ENCODE data around the gene RIN2. TPM values are rescaled to one million over a fixed set of nuclear protein-coding genes. Genes with fewer than 3 reads are reported as not detected.
"Not testable (repeated sequence)": the region's sequence is repeated elsewhere in the genome, so short reads cannot be mapped to it uniquely, and the experiment has no call there.

RIN2 gene
- total RNA-seq, 2 experiments from 2014 or later, result not detected

GRCh38 chr20:19802492-19803158 lies 44.6 kb downstream of the RIN2 start:
- DNase-seq, result no peak
- CTCF ChIA-PET, result no interaction called here
- POLR2A ChIA-PET, result no interaction called here
- Mint-ChIP-seq H3K4me1 (ENCODE audit: low read depth) (no peaks in the 10 kb centered on the region), H3K36me3 (no peaks in the 10 kb centered on the region), H3K27ac (no peak overlapping the region), H3K4me3 (no peak overlapping the region), H3K27me3 (no peaks in the 10 kb centered on the region), H3K9me3 (no peaks in the 10 kb centered on the region)
- intact Hi-C loops (cut with micrococcal nuclease), result no loop called here

- H3K9me3 Mint-ChIP-seq; DNase-seq; POLR2A ChIA-PET; H3K4me1 Mint-ChIP-seq (ENCODE audit: low read depth); intact Hi-C loops (cut with micrococcal nuclease); H3K27me3 Mint-ChIP-seq; H3K4me3 Mint-ChIP-seq; H3K36me3 Mint-ChIP-seq; H3K27ac Mint-ChIP-seq: not testable (repeated sequence)
- CTCF ChIA-PET, result interaction anchor here (0.8 kb wide), 1 partner anchor 13 kb away, joined by 3 read pairs; no protein-coding TSS in a partner anchor
These were observed 48.2 kb downstream of the RIN2 start for GRCh38 chr20:19806276-19806675.

DNA sequence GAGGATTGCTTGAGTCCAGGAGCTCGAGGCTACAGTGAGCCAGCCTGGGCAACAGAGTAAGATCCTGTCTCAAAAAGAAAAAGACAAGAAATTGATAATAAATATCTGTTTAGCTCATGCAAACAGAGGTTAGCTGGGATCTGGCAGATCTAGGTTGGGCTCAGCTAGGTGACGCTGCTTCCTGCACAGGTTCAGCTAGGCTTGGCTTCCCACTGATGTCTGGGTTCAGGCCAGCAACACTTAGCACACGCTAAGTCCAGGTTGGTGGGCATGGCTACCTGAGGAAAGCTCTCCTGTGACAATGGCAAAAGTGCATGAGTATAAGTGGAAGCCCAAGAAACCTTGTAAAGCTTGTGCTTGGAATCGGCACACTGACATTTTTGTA lies 48.7 kb downstream of the RIN2 start:
- H3K9me3 Mint-ChIP-seq, result no peaks in the 10 kb centered on the region
- intact Hi-C loops (cut with micrococcal nuclease), result no loop called here
- no peak overlapping the region for H3K4me3 Mint-ChIP-seq
- ChIA-PET POLR2A (no interaction called here), CTCF (interaction anchor here (0.8 kb wide), 1 partner anchor 13 kb away, joined by 3 read pairs; no protein-coding TSS in a partner anchor)
- no peak for DNase-seq
- H3K4me1 Mint-ChIP-seq (ENCODE audit: low read depth), result no peaks in the 10 kb centered on the region
- H3K36me3 Mint-ChIP-seq, result no peaks in the 10 kb centered on the region
- no peak overlapping the region for H3K27ac Mint-ChIP-seq
- peaks cover 6% of the 10 kb centered on the region for H3K27me3 Mint-ChIP-seq

DNA sequence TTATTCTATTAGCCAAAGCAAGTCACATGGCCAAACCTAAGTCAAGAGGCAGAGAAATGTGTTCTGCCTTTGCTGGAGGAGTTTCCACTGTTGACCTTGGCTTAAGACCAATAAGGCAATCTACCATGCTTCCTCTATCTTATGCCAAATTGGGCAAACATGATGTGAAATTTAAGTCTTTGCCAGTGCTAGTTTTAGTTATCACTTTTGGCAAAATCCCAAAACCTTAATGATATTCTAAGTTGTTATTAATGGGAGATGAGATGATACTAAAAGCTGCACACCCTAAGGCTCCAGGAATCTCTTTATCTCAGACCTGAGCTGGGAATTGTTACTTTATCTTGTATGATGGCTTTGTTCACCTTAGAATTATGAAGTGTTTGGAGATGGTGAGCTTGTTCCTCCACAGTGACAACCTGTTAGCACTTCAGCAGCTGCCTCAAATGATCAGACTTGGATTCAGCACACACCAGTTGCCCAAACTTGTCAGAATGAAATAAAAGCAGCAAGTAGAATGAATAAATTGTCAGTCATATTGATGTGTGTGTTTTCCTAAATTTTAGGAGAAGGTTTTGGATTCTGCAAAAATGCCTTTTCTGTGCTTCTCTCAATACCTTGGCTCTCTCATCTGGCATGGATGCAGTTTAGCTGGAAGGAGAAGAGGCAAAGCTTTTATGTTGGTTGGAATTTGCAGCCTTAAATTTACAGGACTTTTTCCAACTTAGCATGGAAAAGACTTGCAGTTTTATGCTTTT lies 49.3 kb downstream of the RIN2 start:
- DNase-seq, result no peak
- intact Hi-C loops (cut with micrococcal nuclease), result no loop called here
- Mint-ChIP-seq H3K4me3 (no peak overlapping the region), H3K36me3 (no peaks in the 10 kb centered on the region), H3K9me3 (no peaks in the 10 kb centered on the region), H3K4me1 (ENCODE audit: low read depth) (no peaks in the 10 kb centered on the region), H3K27ac (no peak overlapping the region), H3K27me3 (peaks cover 6% of the 10 kb centered on the region)
- CTCF ChIA-PET, result interaction anchor here (0.8 to 0.9 kb wide), 2 partner anchors 12 to 187 kb away, joined by 3 read pairs; no protein-coding TSS in a partner anchor
- POLR2A ChIA-PET, result no interaction called here

All from activated CD4-positive, alpha-beta memory T cell treated with anti-CD3 and anti-CD28 coated beads for 36 hours (primary cell).